Liver (tissue), 9 donors: ENCODE measurements around the gene ERBB4. TPM values are rescaled to one million over a fixed set of nuclear protein-coding genes. Genes with fewer than 3 reads are reported as not detected.

Experiments
- DNase-seq: peaks from one replicate; pipeline ENCODE4 v3.0.0-alpha.2; 2017; ENCODE audit warnings: low spot score
- H3K27ac ChIP-seq, 2 donors: one replicate each; pipeline ENCODE4 v1.7.0; 2013; ENCODE audit warnings: inconsistent platforms in 2 of 2, low read length in 2 of 2, control low read depth in 1 of 2, low read depth in 1 of 2, mild to moderate bottlenecking in 1 of 2
- H3K27me3 ChIP-seq, 4 donors: one replicate each; pipeline versions ENCODE4 v1.6.1 to v1.7.0; 2013; ENCODE audit warnings: low read length in 3 of 4, inconsistent platforms in 1 of 4, mild to moderate bottlenecking in 1 of 4, moderate library complexity in 1 of 4; ENCODE audit not compliant: control insufficient read depth in 4 of 4, insufficient read depth in 4 of 4
- H3K36me3 ChIP-seq, 4 donors: one replicate each; pipeline versions ENCODE4 v1.6.1 to v1.7.0; 2013; ENCODE audit warnings: low read length in 3 of 4, mild to moderate bottlenecking in 3 of 4, low read depth in 1 of 4, moderate library complexity in 1 of 4; ENCODE audit not compliant: control insufficient read depth in 4 of 4, insufficient read depth in 3 of 4
- H3K4me1 ChIP-seq, 4 donors: one replicate each; pipeline versions ENCODE4 v1.6.1 to v1.7.0; 2013; ENCODE audit warnings: low read length in 3 of 4, mild to moderate bottlenecking in 3 of 4, moderate library complexity in 1 of 4; ENCODE audit not compliant: control insufficient read depth in 4 of 4, insufficient read depth in 4 of 4
- H3K4me3 ChIP-seq, 3 donors: one replicate each; pipeline versions ENCODE4 v1.6.1 to v1.7.0; 2013; ENCODE audit warnings: low read length in 3 of 3, control low read depth in 1 of 3, low read depth in 1 of 3, mild to moderate bottlenecking in 1 of 3
- H3K9ac ChIP-seq, 2 donors: one replicate each; pipeline ENCODE4 v1.7.0; 2013; ENCODE audit warnings: low read length in 2 of 2, mild to moderate bottlenecking in 2 of 2, moderate library complexity in 2 of 2, control low read depth in 1 of 2, low read depth in 1 of 2
- H3K9me3 ChIP-seq, 4 donors: one replicate each; pipeline versions ENCODE4 v1.6.1 to v1.7.0; 2013; ENCODE audit warnings: low read length in 3 of 4; ENCODE audit not compliant: control insufficient read depth in 4 of 4
- EGR1 ChIP-seq, 2 donors: IDR thresholded peaks; 2 replicates each; pipeline ENCODE4 v1.6.1; 2016 to 2018; ENCODE audit warnings: antibody characterized with exemption in 2 of 2, low read depth in 2 of 2
- FOXA1 ChIP-seq: IDR thresholded peaks from 2 replicates; pipeline ENCODE4 v1.6.1; 2016; ENCODE audit warnings: antibody characterized with exemption
- FOXA2 ChIP-seq: IDR thresholded peaks from 2 replicates; pipeline ENCODE4 v1.6.1; 2016; ENCODE audit warnings: antibody characterized with exemption
- GABPA ChIP-seq, 2 donors: IDR thresholded peaks in 1 of 2; conservative IDR thresholded peaks in 1 of 2; 2 replicates each; pipeline ENCODE4 v1.6.1; 2016; ENCODE audit warnings: antibody characterized with exemption in 2 of 2, mild to moderate bottlenecking in 1 of 2, moderate library complexity in 1 of 2
- HNF4A ChIP-seq, 2 donors: conservative IDR thresholded peaks; 2 replicates each; pipeline ENCODE4 v1.6.1; 2016; ENCODE audit warnings: antibody characterized with exemption in 2 of 2, mild to moderate bottlenecking in 2 of 2
- HNF4G ChIP-seq: IDR thresholded peaks from 2 replicates; pipeline ENCODE4 v1.6.1; 2016; ENCODE audit warnings: antibody characterized with exemption
- JUND ChIP-seq, 2 donors: IDR thresholded peaks; 2 replicates each; pipeline ENCODE4 v1.6.1; 2016; ENCODE audit warnings: antibody characterized with exemption in 2 of 2
- NR2F2 ChIP-seq: IDR thresholded peaks from 2 replicates; pipeline ENCODE4 v1.6.1; 2016; ENCODE audit warnings: antibody characterized with exemption
- RAD21 ChIP-seq, 2 donors: IDR thresholded peaks; 2 replicates each; pipeline ENCODE4 v1.6.1; 2016; ENCODE audit warnings: antibody characterized with exemption in 2 of 2, mild to moderate bottlenecking in 2 of 2
- RXRA ChIP-seq, 2 donors: IDR thresholded peaks; 2 replicates each; pipeline ENCODE4 v1.6.1; 2017 to 2018; ENCODE audit warnings: antibody characterized with exemption in 2 of 2, mild to moderate bottlenecking in 1 of 2
- SP1 ChIP-seq: IDR thresholded peaks from 2 replicates; pipeline ENCODE4 v1.6.1; 2018; ENCODE audit warnings: antibody characterized with exemption, mild to moderate bottlenecking
- TAF1 ChIP-seq: conservative IDR thresholded peaks from 2 replicates; pipeline ENCODE4 v1.6.1; 2016; ENCODE audit warnings: antibody characterized with exemption, mild to moderate bottlenecking
- YY1 ChIP-seq: IDR thresholded peaks from 2 replicates; pipeline ENCODE4 v1.6.1; 2016; ENCODE audit warnings: antibody characterized with exemption, mild to moderate bottlenecking
- WGBS: extraction: QIAGEN DNeasy Blood & Tissue Kit; methylation state at CpG from one replicate; pipeline ENCODE4 v1.1.7; 2013; 5-methylcytosine and 5-hydroxymethylcytosine counted together
- polyA plus RNA-seq, 2 donors: library from polyadenylated mRNA; stranded (reverse) in 1 of 2; unstranded in 1 of 2; fragments of 200-250 nt in 1 of 2; fragments of >200 nt in 1 of 2; fragmentation: Nextera tagmentation in 1 of 2; extraction: Ambion mirVana in 1 of 2; gene quantifications; one replicate each; pipeline versions ENCODE4 v1.2.1 to v1.2.3, GENCODE V29; 2013 to 2015
- total RNA-seq, 2 donors: library from RNA; depleted of rRNA; stranded (reverse); fragments of >200 nt; gene quantifications; one replicate each; pipeline ENCODE4 v1.2.3, GENCODE V29; 2014
- TF ChIP-seq, protein P1 (sequence below): IDR thresholded peaks from 2 replicates; pipeline ENCODE4 v1.6.1; 2016; ENCODE audit warnings: antibody characterized with exemption
- TF ChIP-seq, protein P2 (sequence below): IDR thresholded peaks from 2 replicates; pipeline ENCODE4 v1.6.1; 2016; ENCODE audit warnings: antibody characterized with exemption
- TF ChIP-seq, protein P3 (sequence below): fragments of 150-350 bp; IDR thresholded peaks from 2 replicates; pipeline ENCODE4 v1.5.1; 2017; ENCODE audit warnings: improper control_type of control experiment, low read depth, low read length; ENCODE audit not compliant: missing input control
- TF ChIP-seq, protein P4 (sequence below): IDR thresholded peaks from 2 replicates; pipeline ENCODE4 v1.6.1; 2016; ENCODE audit warnings: antibody characterized with exemption, mild to moderate bottlenecking
- TF ChIP-seq, protein P5 (sequence below): IDR thresholded peaks from 2 replicates; pipeline ENCODE4 v1.6.1; 2016; ENCODE audit warnings: antibody characterized with exemption
- donor health status: healthy.
- donor health status: healthy.
- donor health status: healthy.
- donor health status: healthy.
- donor health status: healthy.

The ERBB4 gene
- total and polyA plus RNA-seq, 4 donors: 0.03 to 0.42 TPM; not detected in 2

DNA sequence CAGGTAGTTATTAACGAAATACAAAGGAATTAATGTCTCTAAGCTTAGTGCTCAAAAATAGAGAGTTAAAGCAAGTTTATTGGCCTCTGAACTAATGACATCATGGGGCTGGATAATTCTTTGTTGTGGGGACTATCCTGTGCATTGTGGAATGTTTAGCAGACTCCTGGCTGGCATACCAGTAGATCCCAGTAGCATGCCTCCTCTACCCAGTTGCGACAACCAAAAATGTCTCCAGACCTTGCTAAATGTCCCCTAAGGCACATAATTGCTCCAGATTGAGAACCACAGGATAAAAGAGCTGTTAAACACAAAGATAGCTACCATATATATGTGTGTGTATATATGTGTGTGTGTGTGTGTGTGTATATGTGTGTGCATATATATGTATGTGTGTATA, 194.5 kb downstream of the ERBB4 start (continued):
- TF ChIP-seq, protein P1, sequence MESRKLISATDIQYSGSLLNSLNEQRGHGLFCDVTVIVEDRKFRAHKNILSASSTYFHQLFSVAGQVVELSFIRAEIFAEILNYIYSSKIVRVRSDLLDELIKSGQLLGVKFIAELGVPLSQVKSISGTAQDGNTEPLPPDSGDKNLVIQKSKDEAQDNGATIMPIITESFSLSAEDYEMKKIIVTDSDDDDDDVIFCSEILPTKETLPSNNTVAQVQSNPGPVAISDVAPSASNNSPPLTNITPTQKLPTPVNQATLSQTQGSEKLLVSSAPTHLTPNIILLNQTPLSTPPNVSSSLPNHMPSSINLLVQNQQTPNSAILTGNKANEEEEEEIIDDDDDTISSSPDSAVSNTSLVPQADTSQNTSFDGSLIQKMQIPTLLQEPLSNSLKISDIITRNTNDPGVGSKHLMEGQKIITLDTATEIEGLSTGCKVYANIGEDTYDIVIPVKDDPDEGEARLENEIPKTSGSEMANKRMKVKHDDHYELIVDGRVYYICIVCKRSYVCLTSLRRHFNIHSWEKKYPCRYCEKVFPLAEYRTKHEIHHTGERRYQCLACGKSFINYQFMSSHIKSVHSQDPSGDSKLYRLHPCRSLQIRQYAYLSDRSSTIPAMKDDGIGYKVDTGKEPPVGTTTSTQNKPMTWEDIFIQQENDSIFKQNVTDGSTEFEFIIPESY: no peak
- no peak for TF ChIP-seq TAF1
- no peak for TF ChIP-seq YY1

DNA sequence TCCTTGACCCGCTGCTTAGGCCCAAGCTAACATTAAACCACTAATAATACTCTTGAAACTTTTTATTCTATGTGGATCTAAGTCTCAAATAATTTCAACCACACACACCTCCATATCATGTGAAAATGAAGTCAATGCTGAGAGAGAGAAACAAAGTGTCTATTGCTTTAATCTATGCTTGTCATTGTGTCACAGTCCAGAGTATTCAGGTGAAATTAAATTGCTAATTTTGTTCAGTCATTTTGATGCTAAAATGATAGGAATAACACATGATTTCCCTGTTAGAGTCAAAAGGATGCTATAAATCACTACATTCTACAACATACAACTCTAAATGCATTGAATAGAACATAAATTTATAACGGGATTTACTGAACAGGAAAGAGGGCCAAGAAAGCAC, 195.4 kb downstream of the ERBB4 start:
- H3K36me3 ChIP-seq: no peaks in the 10 kb centered on the region
- H3K4me3 ChIP-seq: no peak overlapping the region
- no peak for DNase-seq
- H3K9ac ChIP-seq: no peak overlapping the region
- H3K4me1 ChIP-seq: no peaks in the 10 kb centered on the region
- no peak overlapping the region for H3K27ac ChIP-seq
- no peaks in the 10 kb centered on the region for H3K27me3 ChIP-seq
- no peaks in the 10 kb centered on the region for H3K9me3 ChIP-seq
- WGBS: 80% methylated on average over 2 of the region's 2 CpGs
- no peak for TF ChIP-seq EGR1 (IDR thresholded peaks at IDR 0.05; ENCODE audit: low read depth in 2 of 2)
- TF ChIP-seq HNF4A (conservative IDR thresholded peaks at IDR 0.05): no peak
- TF ChIP-seq GABPA (IDR thresholded peaks at IDR 0.05 in 1 of 2, conservative IDR thresholded peaks at IDR 0.05 in 1 of 2): no peak
- TF ChIP-seq, protein P2, sequence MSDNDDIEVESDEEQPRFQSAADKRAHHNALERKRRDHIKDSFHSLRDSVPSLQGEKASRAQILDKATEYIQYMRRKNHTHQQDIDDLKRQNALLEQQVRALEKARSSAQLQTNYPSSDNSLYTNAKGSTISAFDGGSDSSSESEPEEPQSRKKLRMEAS: no peak
- TF ChIP-seq RAD21 (IDR thresholded peaks at IDR 0.05): no peak
- no peak for TF ChIP-seq FOXA1
- TF ChIP-seq JUND (IDR thresholded peaks at IDR 0.05): no peak
- TF ChIP-seq HNF4G: no peak
- TF ChIP-seq, protein P3, sequence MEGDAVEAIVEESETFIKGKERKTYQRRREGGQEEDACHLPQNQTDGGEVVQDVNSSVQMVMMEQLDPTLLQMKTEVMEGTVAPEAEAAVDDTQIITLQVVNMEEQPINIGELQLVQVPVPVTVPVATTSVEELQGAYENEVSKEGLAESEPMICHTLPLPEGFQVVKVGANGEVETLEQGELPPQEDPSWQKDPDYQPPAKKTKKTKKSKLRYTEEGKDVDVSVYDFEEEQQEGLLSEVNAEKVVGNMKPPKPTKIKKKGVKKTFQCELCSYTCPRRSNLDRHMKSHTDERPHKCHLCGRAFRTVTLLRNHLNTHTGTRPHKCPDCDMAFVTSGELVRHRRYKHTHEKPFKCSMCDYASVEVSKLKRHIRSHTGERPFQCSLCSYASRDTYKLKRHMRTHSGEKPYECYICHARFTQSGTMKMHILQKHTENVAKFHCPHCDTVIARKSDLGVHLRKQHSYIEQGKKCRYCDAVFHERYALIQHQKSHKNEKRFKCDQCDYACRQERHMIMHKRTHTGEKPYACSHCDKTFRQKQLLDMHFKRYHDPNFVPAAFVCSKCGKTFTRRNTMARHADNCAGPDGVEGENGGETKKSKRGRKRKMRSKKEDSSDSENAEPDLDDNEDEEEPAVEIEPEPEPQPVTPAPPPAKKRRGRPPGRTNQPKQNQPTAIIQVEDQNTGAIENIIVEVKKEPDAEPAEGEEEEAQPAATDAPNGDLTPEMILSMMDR: no peak
- TF ChIP-seq TAF1: no peak
- TF ChIP-seq, protein P4, sequence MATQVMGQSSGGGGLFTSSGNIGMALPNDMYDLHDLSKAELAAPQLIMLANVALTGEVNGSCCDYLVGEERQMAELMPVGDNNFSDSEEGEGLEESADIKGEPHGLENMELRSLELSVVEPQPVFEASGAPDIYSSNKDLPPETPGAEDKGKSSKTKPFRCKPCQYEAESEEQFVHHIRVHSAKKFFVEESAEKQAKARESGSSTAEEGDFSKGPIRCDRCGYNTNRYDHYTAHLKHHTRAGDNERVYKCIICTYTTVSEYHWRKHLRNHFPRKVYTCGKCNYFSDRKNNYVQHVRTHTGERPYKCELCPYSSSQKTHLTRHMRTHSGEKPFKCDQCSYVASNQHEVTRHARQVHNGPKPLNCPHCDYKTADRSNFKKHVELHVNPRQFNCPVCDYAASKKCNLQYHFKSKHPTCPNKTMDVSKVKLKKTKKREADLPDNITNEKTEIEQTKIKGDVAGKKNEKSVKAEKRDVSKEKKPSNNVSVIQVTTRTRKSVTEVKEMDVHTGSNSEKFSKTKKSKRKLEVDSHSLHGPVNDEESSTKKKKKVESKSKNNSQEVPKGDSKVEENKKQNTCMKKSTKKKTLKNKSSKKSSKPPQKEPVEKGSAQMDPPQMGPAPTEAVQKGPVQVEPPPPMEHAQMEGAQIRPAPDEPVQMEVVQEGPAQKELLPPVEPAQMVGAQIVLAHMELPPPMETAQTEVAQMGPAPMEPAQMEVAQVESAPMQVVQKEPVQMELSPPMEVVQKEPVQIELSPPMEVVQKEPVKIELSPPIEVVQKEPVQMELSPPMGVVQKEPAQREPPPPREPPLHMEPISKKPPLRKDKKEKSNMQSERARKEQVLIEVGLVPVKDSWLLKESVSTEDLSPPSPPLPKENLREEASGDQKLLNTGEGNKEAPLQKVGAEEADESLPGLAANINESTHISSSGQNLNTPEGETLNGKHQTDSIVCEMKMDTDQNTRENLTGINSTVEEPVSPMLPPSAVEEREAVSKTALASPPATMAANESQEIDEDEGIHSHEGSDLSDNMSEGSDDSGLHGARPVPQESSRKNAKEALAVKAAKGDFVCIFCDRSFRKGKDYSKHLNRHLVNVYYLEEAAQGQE: no peak
- TF ChIP-seq, protein P5, sequence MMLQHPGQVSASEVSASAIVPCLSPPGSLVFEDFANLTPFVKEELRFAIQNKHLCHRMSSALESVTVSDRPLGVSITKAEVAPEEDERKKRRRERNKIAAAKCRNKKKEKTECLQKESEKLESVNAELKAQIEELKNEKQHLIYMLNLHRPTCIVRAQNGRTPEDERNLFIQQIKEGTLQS: no peak
- no peak for TF ChIP-seq RXRA (IDR thresholded peaks at IDR 0.05)
- no peak for TF ChIP-seq YY1
- no peak for TF ChIP-seq SP1
- TF ChIP-seq NR2F2: no peak
- no peak for TF ChIP-seq FOXA2
